ENCODE measurements around the gene SERPINB10.

SERPINB10 gene, protein sequence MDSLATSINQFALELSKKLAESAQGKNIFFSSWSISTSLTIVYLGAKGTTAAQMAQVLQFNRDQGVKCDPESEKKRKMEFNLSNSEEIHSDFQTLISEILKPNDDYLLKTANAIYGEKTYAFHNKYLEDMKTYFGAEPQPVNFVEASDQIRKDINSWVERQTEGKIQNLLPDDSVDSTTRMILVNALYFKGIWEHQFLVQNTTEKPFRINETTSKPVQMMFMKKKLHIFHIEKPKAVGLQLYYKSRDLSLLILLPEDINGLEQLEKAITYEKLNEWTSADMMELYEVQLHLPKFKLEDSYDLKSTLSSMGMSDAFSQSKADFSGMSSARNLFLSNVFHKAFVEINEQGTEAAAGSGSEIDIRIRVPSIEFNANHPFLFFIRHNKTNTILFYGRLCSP

DNA sequence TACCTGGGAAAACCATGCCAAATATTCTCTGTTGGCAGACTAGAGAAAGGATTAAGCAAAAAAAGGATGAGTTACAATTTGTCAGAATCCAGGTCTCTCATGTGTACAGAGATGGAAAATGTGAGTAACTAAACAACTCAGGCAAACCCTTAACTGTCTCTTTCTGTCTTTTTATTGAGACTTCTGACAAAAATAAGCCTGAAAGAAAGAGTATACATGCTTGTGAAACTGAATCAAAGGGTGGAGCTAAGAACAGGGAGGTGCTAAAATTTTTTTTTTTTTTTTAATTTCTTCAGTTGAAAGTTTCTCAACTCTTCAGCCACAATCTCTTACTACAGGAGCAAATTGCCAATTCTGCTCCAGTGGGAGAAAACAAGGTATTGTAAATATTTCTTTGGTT, at the start of gene SERPINB10:
Gene SERPINB10, plus strand, starts transcription at position 295 of the 400 bp plus-strand sequence. CDS start 7,553 bp downstream, outside the sequence.
- DNase-seq, result no peak

DNA sequence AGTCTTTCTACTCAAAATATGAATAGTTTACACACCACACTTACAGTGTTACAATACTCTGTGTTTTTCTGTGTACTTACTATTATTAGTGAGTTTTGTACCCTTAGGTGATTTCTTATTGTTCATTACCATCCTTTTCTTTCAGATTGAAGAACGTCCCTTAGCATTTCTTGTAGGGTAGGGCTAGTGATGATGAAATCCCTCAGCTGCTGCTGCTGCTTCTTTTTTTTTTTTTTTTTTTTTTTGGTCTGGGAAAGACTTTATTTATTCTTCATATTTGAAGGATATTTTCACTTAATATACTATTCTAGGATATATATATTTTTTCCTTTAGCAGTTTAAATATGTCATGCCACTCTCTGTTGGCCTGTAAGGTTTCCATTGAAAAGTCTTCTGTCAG, 49.3 kb upstream of the SERPINB10 start:
- no peak for DNase-seq

DNA sequence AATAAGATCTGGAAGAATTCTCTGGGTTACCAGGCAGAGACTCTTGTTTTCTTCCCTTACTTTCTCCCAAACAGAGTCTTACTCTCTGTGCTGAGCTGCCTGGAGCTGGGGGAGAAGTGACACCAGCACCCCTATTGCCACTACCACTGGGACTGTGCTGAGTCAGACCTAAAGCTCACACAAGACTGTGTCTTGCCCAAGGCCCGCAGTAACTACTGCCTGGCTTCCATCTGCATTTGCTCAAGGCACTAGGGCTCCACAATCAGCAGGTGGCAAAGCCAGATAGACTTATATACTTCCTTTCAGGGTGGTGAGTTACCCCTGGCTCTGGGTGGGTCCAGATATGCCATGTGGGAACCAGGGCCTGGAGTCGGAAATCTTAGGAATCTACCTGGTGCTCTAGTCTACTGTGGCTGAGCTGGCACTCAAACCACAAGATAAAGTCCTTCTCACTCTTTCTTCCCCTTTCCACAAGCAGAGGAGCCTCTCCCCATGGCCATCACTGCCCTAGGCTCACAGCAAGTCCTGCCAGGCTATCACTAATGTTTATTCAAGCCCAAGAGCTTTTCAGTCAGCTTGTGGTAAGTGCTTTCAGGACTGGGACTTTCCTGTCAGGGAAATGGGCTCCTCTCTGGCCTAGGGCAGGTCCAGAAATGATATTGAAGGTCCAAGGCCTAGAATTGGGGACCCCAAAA, 47.8 kb upstream of the SERPINB10 start:
- DNase-seq, result no peak

DNA sequence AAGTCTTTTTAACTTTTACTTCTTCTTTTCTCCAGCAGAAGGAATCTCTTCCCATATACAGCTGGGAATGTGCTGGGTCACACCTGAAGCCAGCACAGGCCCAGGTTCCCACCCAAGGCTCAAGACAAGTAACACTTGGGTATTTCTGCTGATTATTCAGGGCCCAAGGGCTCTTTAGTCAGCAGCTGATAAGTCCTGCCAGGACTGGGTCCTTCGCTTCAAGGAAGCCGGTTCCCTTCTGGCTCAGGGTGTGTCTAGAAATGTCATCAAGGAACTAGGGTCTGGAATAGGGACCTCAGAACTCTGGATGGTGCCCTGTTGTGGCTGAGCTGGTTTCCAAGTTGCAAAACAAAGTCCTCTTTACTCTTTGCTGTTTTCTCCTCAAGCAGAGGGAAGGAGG, 47.2 kb upstream of the SERPINB10 start:
- DNase-seq, result no peak

DNA sequence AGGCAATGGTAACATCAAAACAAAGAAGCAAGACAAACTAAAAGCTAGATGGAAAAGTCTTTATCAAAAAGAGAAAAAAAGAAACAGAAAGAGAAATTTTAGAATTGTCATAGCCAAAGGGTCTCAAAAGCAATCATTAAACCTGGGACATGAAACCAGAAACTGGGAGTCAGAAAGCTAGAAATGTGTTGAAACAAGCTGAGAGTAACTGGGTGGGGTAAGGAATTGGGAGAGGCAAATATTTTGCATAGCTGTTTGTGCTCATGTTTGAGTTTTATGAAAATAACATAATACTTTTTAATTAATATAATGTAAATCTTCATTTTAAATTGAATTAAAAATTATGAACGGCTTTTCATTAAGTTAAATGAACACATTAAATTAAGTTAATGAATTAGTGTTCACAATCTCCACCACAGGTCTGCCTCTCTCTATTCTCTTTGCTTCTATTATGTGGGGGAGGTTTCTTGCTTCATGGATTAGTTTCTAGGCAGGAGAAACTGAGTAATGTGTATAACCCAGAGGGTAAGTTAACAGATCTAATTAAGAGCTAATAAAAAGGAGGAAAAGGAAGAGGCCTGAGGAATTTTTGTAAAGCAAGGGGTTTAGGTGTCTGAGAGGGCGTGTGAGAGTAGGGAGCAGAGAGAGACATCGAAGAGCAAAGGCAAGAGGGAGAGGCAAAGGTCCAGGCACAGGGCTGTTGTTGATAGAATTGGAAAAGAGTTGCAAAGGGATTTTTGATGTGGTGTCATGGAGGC, 40.2 kb upstream of the SERPINB10 start:
- DNase-seq, result no peak

DNA sequence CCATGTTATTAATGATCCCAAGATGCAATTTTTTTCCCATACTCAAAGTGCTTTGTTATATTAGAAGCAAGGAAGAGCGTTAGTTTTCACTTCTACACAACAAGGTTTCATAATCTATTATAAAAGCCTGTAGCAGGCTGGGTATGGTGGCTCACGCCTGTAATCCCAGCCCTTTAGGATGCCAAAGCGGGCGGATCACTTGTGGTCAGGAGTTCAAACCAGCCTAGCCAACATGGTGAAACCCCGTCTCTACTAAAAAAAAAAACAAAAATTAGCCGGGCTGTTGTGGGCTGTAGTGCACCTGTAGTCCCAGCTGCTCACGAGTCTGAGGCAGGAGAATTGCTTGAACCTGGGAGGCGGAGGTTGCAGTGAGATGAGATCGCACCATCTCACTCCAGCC, 39.2 kb upstream of the SERPINB10 start:
- DNase-seq, result no peak

DNA sequence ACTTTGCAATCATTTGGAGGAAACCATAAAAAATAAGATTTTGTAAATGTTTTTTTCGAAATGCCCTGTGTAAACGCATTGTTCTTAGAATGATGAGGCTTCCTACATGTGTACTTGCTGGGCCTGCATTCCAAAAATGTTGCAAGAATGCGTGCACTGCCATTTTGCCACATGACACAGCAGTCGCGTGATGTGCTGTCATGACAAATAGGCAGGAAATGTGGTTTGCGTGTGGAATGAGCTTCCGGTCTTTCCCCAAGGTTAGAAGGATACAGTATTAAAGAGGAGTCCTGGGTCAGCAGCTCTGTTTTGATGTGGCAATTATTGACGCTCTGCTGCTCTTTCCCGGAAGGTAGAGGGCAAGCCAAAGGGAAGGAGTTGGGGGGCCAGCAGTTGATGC, 38.4 kb upstream of the SERPINB10 start:
- no peak for DNase-seq

DNA sequence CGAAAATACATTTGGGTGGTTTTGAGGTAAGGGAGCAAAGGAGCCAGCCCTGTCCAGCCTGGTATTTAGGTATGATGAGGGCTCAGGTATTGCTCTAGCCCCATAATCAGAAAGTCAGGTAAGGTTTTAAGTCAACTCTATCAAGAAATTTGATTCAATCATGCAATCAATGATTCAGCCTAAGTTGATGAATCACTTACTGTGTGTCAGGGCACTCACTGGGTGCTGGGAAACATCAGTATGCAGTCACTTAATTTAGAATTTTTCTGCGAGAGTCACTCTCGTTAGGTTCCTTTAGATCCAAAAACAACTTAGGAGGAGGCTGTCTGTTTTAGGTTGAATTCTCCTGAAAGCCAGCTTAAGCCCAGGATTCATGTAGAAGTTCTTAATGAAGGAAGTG, 37.9 kb upstream of the SERPINB10 start:
- no peak for DNase-seq

DNA sequence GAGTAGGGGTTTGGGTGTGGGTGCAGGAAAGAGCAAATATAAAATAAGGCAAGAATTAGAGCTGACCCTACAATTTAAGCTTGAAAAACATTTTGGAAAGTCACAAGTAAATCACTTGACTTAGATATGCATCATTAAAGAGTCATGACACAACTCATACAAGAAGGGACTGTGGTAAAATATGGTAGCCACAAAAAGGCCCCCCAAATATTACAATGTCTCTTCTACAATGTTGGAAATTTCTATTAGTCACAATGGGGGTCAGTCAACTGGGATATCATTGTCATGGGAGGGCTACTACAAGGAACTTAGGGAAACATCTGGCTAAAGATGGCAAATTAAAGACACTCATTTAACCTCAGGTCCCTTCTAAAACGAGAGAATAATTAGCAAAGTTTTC, 35.9 kb upstream of the SERPINB10 start:
- no peak for DNase-seq

DNA sequence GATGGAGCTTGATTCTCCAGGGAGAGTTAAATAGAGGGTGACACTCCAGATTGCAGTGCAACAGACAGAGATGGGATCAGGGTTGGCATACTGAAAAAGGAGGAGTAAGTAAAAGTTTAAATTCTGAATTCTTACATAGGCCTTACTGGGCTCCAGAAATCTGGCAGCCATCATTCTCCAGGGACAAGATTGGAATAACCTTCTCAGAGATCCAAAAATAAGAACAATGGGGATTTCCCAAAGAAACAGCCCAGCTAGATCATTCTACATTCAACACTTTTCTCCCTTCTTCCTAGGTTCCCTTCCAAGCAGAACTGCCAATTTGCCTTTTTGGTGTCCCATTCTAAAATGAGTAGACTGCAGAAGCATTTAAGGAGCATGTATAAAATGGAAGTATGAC, 35.2 kb upstream of the SERPINB10 start:
- DNase-seq, result no peak

DNA sequence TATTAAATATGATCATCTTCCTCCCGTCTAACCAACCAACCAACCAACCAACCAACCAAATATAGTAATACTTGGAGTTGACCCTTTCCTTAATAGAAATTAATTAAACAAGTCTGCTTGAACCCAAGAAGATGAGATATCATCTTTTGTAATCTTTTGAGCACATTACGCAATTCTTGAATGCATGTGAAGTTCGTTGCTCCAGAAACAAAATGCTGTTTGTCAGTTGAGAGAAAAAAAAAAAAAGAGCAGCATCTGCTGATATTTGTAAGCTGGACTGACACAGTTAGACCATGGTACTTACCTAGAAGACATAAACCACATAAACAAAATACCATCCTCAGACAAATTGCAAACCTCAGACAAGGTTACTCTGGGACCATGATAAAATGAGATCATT, 29.4 kb upstream of the SERPINB10 start:
- DNase-seq, result no peak

DNA sequence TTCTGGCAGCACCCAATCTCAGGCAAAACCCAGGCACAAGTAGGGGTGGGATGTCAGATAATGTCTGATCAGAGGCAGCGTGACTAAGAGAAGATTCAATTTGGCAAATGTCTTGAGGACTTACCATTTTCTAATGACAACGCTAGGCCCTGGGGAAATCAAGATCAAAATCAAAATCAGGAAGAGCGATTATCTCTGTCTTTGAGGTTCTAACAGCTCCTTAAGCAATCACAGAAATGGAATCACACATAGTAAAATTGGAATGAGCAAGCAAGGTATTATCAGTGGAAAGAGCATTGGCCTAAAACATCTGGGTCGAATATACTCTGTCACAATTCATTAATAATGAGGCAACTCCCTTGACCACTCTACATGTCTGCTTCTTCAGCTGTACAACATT, 28.8 kb upstream of the SERPINB10 start:
- DNase-seq, result no peak

DNA sequence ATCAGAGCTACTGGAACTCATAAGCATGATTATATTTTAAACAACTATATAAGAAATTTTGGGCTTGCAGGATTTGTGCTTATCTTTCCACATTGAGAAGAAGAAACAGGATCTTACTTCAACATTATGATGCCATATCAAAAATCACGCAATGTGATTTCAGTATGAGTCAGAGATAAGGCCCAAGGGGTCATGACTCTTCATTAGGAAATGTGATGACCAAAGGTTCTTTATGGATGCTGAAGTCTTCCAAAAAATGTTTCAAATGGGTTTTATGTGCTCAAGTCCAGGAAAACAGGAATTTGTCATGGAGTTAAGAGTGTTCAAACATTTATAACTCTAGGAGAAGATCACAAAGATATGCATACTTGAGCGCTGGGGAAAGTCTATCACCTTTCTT, 28.0 kb upstream of the SERPINB10 start:
- no peak for DNase-seq

DNA sequence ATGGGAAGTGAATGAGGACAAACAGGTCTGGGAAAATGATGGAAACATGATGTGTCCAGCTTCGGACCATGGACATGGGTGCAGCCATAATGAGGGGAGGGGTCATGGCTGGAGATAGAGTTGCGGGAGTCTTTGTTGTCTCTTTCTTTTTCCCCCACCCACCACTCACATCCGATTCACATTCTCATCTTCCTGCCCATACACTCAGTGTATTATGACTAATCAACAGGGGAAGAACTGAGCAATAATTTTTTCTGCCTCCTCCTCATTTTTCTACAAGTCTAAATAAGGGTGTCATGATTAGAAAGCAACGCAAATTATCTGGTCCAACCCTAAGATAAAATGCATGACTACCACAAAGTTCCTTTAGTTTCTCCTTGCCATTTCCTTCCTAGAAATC, 25.9 kb upstream of the SERPINB10 start:
- no peak for DNase-seq

DNA sequence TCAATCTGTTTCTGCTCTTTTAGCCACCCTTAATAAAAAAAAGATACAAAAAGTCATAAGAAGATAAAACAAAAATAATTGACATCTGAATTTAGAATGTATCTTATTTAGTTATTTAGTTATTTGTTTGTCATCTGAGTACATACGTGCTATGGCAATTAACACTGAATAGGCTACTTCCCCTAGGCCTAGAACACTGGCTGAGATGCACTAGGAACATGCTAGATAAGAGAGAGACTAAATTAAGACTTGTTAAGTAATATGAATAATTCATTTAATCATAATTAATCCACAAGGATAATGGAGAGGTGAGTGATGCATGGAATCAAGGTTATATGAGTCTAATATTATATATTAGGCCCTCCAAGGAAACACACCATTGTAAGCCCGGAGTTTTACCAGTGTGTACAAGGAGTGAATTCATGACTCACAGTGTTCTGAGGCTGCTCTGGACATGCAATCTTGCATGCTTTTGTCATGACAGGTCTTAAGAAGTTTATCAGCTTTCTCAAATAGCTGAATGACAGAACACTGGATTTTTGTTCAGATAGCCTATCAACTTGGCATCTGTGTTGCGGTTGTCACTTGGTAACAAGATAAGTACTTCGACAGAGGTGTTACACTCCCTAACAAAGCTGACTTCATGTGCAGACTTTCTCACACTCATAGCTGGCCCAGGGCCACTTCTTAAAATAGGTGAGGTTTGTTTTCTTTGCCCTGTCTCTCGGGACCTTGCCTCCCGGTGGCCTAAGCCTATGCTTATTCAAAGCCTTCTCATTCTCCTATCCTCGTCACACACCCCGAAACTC, 25.2 kb upstream of the SERPINB10 start:
- DNase-seq, result no peak

DNA sequence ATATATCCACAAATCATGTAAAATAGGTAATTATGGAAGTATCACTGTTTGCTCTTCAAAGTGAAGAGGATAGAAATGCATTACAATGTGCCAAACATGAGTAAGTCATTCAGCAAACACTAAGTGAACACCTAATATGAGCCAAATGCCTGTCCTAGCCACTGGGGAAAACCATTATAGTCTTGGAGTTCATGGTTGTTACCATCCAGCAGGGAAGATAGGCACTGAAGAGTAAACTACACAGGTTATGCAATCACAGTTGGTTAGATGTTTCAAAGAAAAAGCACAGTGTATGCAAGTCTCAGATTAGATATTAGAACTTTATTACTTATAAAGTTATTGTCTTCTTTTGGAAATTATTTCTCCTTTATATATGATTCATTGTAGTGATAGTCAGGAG, 24.1 kb upstream of the SERPINB10 start:
- no peak for DNase-seq

DNA sequence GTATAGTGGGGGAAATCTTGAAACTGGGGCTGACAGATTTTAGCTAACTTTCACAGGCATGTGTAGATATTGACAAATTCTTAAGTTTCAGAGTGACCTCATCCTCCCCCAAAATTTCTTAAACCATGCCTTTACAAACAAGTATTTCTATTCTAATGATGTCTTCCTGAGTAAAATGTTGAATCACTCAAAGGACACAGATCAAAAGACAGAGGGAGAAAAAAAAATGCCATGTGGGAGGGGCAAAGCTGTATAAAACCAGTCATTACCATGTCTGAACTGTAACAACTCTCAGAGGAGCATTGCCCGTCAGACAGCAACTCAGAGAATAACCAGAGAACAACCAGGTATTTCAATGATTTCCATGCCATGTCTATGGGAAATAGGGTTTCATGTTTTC, 20.3 kb upstream of the SERPINB10 start, which contains the start of gene SERPINB2:
Gene SERPINB2, plus strand, starts transcription at position 282 of the 400 bp plus-strand sequence. CDS start 3,740 bp downstream, outside the sequence.
- DNase-seq, result no peak

DNA sequence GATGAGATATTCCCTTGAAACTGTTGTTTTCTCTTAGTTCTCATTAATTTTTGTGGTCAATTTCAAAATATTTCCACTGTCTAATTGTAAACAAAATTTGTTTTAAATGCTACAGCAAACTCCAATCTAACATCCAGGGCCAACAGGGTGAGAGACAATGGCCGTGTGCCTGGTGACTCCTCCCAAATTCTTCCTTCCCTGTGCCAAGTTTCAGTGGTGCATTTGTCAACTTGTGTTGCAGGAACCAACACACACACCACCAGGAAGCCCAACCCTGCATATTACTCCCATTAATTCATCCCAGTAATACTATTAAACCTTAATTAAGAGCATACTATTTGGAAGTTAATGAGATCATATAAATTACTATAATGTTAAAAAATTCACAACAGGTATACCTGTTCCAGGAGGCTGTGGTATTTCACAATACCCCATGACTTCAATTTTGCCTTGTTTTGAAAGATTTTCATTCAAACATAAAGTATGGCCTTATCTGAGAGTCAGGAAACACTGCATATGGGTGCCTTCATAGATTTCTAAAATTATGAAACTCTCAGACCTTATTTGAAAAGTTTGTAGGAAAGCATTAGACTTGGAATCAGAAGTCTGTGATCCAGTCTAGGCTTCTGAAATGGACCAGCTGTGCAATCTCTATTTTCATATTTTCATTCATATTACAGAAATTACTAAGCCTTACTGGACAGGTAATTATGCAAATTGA, 19.1 kb upstream of the SERPINB10 start:
- DNase-seq, result no peak

DNA sequence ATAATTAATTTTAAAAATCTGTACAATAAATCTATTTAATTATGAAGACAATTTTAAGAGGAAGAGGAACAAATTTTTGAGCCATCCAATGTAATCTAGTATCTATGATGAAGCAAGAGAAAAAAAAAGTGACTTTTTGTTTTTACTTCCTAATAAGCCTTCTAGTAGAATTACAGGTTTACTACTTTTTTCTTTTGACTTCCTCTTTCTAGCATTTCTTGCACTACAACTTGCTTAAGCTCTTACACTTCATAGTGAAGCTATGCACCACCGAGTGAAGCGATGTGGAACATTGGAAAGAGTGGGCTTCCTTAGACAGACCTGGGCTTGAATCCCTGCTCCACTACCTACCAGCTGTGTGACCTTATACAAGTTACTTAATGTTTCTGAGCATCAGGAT, 18.1 kb upstream of the SERPINB10 start:
- no peak for DNase-seq

DNA sequence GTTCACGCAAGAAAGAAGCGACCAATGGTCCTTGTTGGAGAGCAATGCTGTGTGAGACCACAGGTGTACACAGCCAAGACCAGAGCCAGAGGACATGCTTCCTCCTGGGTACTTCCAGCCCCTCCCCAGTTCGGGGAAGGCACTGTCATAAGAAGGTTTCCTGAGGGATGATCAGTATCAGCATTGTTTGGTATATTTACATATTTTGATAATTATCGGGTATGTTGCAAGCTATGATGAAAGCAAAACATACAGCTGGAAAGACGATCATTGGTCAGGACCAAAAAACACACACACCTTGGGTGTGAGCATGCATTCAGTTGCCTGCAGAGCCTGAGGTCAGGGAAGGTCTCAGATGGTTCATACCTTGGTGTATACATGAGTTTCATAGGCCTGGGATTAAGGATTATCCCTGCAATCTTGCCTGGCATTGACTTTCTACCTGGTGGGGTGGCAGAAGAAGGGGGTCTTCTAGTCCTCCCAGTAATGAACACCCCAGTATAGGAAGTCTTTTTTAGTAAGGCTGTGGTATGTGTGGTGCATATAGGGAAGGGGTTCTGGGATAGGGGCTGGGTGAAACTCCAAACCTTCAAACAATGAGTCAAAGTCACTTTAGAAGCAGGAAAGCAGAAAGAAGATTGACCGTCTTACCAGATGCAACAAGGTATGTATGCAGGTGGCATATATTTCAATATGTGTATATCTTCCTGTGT, 17.4 kb upstream of the SERPINB10 start:
- DNase-seq, result no peak

DNA sequence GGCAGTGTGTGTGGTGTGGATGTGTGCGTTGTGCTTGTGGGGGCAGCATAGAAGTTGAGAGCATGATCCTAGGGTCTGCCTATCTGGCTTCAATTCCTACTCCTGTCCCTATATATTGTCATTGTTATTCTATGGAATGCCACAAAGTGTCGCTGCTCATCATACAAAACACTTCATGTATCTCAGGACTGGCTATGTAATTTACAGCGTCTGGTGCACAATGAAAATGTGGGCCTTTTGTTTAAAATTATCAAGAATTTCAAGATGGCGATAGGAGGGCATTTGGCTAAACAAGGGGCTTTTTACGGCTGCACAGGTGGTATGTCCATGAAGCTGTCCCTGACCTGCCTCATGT, 16.8 kb upstream of the SERPINB10 start:
- no peak for DNase-seq

DNA sequence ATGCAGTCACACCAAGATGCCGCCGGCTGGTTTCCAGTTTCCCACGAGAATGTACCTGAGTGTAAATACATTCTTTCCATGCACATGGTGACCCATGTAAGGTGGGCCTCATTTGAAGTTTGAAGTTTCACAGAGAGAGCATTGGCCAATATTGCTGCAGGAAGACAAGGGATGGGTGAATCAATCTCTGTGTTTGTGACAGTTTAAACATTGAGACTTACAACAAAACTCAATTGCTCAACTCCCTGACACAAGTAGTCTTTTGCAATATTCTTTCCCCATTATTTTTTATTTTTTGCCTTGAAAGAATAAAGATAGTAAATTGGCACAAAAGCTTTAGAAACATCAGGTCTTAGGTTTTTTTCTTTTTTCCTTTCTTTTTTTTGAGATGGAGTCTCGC, 15.2 kb upstream of the SERPINB10 start:
- no peak for DNase-seq

Data from activated naive CD4-positive, alpha-beta T cell treated with Interleukin-2 at 50 U/mL for 16 hours (primary cell).